ENCODE data around the gene RAPGEF5. TPM values are rescaled to one million over a fixed set of nuclear protein-coding genes. Genes with fewer than 3 reads are reported as not detected.

Gene RAPGEF5
- polyA plus RNA-seq, 6 donors from 2014 or later: 1.4 to 6.8 (median 3.0) TPM

DNA sequence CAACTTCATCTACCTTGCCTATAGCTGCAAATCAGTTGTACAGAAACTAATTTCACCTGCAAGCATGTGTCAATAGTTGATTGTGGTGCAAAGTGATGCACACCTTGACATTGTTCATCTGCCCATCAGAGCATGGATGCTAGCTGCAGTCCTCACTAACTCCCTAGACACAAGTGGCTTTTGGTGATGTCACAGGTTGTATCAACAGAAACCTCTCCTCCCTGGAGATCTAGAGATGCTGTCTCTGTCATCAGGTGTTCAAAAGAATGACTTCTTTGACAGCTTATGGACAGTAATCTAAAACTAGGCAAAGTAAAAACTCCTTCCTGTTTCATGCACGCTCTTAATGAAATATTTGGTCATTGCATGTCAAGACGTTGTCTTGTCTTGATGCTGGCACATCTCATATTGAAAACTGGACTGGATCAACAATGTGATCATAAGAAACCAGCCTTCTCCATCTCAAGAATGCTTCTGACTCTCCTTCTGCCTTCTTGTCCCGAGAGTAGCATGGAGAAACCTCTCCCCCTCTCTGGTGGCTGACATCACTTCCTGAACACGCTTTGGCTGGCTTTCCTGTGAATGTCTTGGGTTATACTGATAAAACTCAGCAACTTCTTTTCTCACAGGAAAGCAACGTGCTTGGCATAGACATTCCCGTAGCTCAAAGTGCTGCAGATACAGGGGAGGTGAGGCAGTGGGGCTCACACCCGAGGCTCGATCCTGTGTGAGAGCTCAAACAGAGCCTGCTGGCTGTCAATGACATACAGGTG lies 235.1 kb downstream of the RAPGEF5 start:
- ATAC-seq (ENCODE audit: low read depth in 2 of 2) (peak; percentile 43 to 55), DNase-seq (no peak)
- Mint-ChIP-seq H3K4me3 (peak overlapping the region in 4 of 8 donors; percentile 51 to 76 (median 56)), H3K27me3 (no peaks in the 10 kb centered on the region), H3K36me3 (no peaks in the 10 kb centered on the region), H3K27ac (peak overlapping the region in 4 of 6 donors; percentile 33 to 70 (median 60)), H3K9me3 (no peaks in the 10 kb centered on the region), H3K4me1 (peaks cover 8 to 12% (median 8%) of the 10 kb centered on the region in 3 donors)

DNA sequence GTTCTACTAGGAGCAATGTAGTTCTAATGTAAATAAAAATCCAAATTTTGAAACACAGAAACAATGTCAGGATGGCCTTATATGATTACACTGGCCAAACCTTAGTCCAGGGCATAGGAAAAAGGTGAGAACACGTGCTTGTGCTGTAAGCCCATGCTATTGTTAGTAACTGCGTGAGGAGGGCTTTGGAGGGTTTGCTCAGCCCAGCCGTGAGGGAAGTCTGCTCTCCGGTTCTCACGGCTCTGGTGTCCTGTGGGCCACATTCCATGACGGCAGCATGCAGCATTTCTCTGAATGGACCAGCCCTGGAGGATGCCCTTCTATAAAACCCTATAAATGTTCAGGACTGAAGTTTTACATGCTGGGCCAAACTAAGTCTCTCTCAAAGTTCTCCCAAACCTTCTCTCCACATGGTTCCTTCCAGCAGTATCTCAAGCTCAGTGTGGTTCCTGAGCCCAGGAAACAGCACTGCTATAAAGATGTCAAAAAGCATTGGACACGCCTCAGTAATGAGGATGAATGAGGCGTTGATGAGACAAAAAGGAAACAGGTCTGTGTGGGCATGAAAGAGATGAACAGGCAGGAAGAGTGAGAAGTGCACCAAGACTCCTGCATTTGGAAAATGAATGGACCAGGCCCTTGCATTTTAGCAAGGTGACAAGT lies 236.4 kb downstream of the RAPGEF5 start:
- Mint-ChIP-seq H3K27me3 (no peaks in the 10 kb centered on the region), H3K4me3 (no peak overlapping the region)

DNA sequence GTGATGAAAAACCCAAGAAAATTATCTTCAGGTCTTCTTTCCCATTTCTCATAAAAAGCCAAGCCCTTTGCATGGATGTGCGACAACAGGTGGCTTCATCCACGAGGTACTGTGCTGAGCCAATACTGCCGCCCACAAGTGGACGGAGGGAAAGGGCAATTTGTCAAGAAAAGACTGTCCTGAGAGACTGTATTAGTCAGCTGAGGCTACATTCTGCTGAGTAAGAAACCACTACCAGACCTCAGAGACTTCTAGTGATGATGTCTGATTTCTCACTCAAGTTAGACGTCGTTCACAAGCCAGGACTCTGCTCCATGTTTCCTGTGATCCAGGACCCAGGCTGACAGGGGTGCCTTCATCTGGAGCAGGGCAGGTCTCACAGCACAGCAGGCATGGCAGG lies 239.7 kb downstream of the RAPGEF5 start:
- peaks cover 6 to 8% (median 6%) of the 10 kb centered on the region in 3 donors for H3K4me1 Mint-ChIP-seq
- no peak overlapping the region for H3K4me3 Mint-ChIP-seq
- no peaks in the 10 kb centered on the region for H3K27me3 Mint-ChIP-seq
- no peaks in the 10 kb centered on the region for H3K36me3 Mint-ChIP-seq
- no peak overlapping the region for H3K27ac Mint-ChIP-seq
- H3K9me3 Mint-ChIP-seq: no peaks in the 10 kb centered on the region
- DNase-seq (no peak), ATAC-seq (ENCODE audit: low read depth in 2 of 2) (no peak)

More for the DNA sequence above, 236.4 kb downstream of the RAPGEF5 start:
- no peak for ATAC-seq (ENCODE audit: low read depth in 2 of 2)
- no peak overlapping the region for H3K27ac Mint-ChIP-seq
- H3K4me1 Mint-ChIP-seq: peaks cover 8 to 12% (median 8%) of the 10 kb centered on the region in 3 donors
- H3K36me3 Mint-ChIP-seq: no peaks in the 10 kb centered on the region
- no peaks in the 10 kb centered on the region for H3K9me3 Mint-ChIP-seq
- DNase-seq: no peak

DNA sequence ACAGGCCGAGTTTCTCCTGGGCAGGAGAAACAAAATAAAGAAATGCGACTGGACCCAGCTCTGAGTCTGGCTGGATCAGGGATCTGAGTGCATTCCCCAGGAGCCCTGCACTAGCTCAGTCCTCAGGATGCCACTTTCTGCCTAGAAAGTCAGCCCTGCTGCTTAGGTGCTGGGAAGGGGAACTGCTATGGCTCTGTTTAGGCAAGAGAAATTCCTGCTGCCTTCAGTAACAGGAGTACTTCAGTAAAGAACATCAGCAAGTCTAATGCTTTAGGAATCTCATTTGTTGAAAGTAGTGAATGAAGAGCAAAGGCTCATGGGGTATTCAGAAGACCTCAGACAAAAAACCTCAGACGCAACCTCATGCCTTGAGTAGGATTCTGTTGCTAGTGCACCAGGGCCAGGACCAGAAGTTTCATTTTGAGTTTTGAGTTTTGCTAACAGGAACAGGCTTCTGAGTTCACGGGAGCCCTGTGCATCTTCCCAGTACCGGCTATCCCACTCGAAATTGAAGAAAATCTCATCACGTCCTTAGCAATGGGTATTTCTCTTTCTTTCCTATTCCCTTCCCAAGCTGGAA lies 240.4 kb downstream of the RAPGEF5 start:
- ATAC-seq (ENCODE audit: low read depth in 2 of 2) (no peak), DNase-seq (no peak)
- Mint-ChIP-seq H3K4me3 (no peak overlapping the region), H3K27me3 (peaks cover 0 to 4% (median 0%) of the 10 kb centered on the region in 3 donors), H3K27ac (no peak overlapping the region), H3K4me1 (peaks cover 0 to 1% (median 0%) of the 10 kb centered on the region in 3 donors), H3K9me3 (no peaks in the 10 kb centered on the region), H3K36me3 (no peaks in the 10 kb centered on the region)

DNA sequence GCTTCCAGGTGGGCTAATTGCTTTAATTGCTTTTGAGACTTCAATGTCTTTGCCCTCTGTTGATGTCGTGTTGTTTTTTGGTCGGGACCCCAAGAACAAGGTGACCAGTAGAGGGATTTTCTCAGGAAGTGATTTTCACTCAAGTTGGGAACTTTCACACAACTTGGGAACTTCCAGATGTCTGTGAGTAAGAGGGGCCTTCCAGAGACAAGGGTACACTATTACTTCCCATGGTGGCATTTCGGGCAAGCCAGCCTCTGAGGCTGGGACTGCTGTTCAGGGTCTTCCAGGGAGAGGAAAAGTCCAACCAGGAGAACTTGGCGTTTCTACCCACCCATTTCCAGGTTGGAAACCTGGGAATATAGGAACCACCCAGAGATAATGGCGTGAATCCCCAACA lies 241.3 kb downstream of the RAPGEF5 start:
- Mint-ChIP-seq H3K27ac (no peak overlapping the region), H3K4me3 (no peak overlapping the region), H3K9me3 (no peaks in the 10 kb centered on the region), H3K4me1 (no peaks in the 10 kb centered on the region), H3K27me3 (peaks cover 0 to 5% (median 0%) of the 10 kb centered on the region in 3 donors), H3K36me3 (no peaks in the 10 kb centered on the region)
- DNase-seq (no peak), ATAC-seq (ENCODE audit: low read depth in 2 of 2) (no peak)

DNA sequence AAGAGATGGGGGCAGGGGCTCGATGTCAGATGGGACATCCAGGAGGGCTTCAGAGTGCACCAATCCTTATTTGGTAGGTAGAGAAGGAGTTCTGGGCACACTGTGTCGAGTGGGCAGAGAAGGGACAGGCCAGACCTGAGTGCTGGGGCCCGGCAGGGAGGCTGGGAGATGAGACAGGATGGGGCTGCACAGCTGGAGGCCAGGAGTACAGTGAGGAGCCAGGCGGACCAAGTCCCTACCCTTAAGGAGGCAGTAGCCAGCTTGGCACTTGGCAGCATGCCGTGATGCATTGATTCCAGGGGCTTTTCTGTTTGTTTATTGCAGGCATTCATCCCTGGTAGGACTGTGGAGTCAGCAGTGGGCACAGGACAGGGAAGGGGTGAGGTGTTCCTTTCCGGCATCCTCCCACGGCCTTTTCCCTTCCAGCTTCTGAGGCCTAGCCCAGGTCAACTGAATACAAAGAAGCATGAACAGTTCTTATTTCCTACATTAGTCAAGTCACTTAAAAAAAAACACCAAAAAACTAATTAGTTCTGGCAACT lies 242.4 kb downstream of the RAPGEF5 start:
- peak overlapping the region in 1 of 6 donors; percentile 22 for H3K27ac Mint-ChIP-seq

DNA sequence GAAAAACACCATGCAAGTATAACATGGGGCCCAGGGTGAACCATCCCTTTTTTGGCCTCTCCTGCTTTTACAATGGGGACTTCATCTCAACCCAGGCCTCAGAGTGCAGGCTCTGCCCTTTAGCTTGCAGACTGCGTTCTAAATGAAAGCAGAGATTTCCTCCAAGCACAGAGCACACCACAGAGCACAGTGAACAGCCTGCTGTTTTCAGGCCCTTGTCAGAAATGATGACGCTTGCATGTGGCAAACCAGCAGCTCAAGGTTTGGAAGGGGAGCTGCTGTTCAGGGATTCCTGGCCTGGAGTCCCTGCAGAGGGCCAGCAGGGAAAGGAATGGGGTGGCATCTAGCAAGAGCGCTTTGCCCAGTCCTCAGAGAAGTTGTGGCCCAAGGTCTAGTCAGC lies 243.9 kb downstream of the RAPGEF5 start:
- H3K36me3 Mint-ChIP-seq: no peaks in the 10 kb centered on the region
- peaks cover 0 to 5% (median 4%) of the 10 kb centered on the region in 3 donors for H3K27me3 Mint-ChIP-seq
- ATAC-seq (ENCODE audit: low read depth in 2 of 2): no peak
- H3K9me3 Mint-ChIP-seq: no peaks in the 10 kb centered on the region
- DNase-seq: no peak
- H3K4me1 Mint-ChIP-seq: peaks cover 0 to 3% (median 0%) of the 10 kb centered on the region in 3 donors
- H3K27ac Mint-ChIP-seq: no peak overlapping the region
- no peak overlapping the region for H3K4me3 Mint-ChIP-seq

More for the DNA sequence above, 242.4 kb downstream of the RAPGEF5 start:
- Mint-ChIP-seq H3K4me3 (no peak overlapping the region), H3K36me3 (no peaks in the 10 kb centered on the region), H3K27me3 (peaks cover 0 to 5% (median 4%) of the 10 kb centered on the region in 3 donors), H3K9me3 (no peaks in the 10 kb centered on the region), H3K4me1 (peaks cover 0 to 3% (median 0%) of the 10 kb centered on the region in 3 donors)
- DNase-seq (no peak), ATAC-seq (ENCODE audit: low read depth in 2 of 2) (no peak)

DNA sequence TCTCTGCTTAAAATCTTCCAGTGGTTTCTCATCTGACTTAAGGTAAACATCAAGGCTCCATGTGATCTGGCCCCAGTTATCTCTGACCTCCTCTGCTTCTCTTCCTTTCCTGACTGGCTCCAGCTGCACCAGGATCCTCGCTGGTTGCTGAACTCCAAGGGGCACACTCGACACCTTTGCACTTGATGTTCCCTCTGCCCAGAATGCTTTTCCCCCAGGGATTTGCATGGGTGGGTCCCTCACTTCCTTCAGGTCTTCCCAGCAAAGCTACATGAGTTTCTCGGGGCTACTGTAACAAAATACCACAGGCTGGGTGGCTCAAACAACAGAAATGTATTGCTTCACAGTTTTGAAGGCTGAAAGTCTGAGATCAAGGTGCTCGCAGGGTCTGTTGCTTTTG lies 245.3 kb downstream of the RAPGEF5 start:
- peaks cover 0 to 3% (median 0%) of the 10 kb centered on the region in 3 donors for H3K4me1 Mint-ChIP-seq
- H3K27me3 Mint-ChIP-seq: peaks cover 0 to 5% (median 4%) of the 10 kb centered on the region in 3 donors
- ATAC-seq (ENCODE audit: low read depth in 2 of 2) (no peak), DNase-seq (no peak)
- H3K36me3 Mint-ChIP-seq: no peaks in the 10 kb centered on the region
- H3K9me3 Mint-ChIP-seq: no peaks in the 10 kb centered on the region
- no peak overlapping the region for H3K27ac Mint-ChIP-seq
- no peak overlapping the region for H3K4me3 Mint-ChIP-seq

DNA sequence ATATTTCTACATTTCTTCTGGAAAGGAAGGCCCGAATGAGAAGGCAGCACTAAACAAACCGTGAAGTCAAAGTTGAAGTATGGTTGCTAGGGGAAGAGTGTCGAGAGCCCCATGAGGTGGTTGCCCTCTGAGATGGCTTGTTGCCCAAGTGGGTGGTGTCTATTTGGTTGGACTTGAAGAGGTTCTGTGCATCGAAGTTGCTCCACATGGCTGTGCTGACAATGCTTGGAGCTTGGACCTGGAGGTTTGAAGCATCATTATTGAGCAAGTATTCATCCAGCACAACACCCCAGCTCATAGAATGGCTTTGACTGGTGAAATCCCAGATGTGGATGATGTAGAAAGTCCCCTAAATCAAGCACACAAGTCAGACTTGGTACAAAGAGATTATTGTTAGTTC lies 246.1 kb downstream of the RAPGEF5 start:
- no peak overlapping the region for H3K27ac Mint-ChIP-seq
- ATAC-seq (ENCODE audit: low read depth in 2 of 2): no peak
- peaks cover 0 to 5% (median 4%) of the 10 kb centered on the region in 3 donors for H3K27me3 Mint-ChIP-seq
- H3K36me3 Mint-ChIP-seq: no peaks in the 10 kb centered on the region
- H3K9me3 Mint-ChIP-seq: no peaks in the 10 kb centered on the region
- no peak overlapping the region for H3K4me3 Mint-ChIP-seq
- DNase-seq: no peak
- peaks cover 0 to 3% (median 0%) of the 10 kb centered on the region in 3 donors for H3K4me1 Mint-ChIP-seq

DNA sequence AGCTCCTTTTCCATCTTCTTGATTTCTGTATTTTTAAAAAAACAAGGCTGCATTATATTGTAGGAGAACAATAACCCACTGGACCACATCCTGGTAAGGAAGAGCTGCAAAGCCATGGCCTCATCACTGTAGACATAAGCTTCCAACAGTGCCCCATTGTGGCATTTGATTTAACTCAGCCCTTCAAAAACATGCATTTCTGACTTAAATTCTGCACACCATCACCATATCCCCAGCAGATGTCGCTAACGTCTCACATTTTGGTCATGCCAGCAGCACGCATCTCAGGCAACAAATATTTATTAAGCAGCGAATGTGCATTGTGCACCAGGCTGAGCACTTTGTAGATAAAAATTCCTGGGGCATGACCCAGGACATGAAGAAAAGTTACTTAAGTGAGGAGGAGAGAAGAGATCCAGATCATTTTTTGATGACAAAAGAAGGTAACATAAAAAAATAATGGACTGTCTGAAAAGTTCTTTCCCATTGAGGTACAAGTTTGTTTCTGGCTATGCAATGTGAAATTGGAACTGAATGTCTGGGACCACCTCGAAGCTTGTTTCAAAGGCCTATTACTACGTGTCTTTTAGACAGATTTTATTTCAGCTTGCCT lies 246.6 kb downstream of the RAPGEF5 start:
- peaks cover 0 to 5% (median 4%) of the 10 kb centered on the region in 3 donors for H3K27me3 Mint-ChIP-seq
- H3K4me1 Mint-ChIP-seq: peaks cover 0 to 3% (median 0%) of the 10 kb centered on the region in 3 donors
- H3K27ac Mint-ChIP-seq: no peak overlapping the region
- ATAC-seq (ENCODE audit: low read depth in 2 of 2) (peak; percentile 82 to 91), DNase-seq (peak; percentile 66)
- H3K9me3 Mint-ChIP-seq: no peaks in the 10 kb centered on the region
- H3K4me3 Mint-ChIP-seq: no peak overlapping the region
- no peaks in the 10 kb centered on the region for H3K36me3 Mint-ChIP-seq

DNA sequence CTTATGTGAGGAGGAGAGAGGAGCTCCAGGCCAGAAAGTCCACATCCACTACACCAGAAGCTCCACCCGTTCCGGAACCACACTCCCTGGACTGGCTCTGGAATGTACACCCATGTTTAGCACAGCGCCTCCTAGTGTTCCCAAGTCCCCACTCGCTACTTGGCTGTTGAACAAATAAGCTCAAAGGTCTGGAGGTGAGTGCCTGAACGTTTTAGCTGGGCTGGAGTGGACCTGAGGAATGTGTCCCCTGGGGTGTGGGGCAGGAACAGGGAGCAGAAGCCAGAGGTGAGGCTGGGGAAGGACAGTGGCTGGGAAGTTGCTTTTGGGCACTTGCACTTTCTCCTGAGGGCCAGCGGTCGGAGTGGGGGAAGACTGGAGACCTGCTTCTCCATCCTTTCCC lies 247.2 kb downstream of the RAPGEF5 start:
- H3K9me3 Mint-ChIP-seq: no peaks in the 10 kb centered on the region
- ATAC-seq (ENCODE audit: low read depth in 2 of 2) (peak; percentile 31 to 48), DNase-seq (no peak)
- H3K27ac Mint-ChIP-seq: no peak overlapping the region
- peaks cover 0 to 5% (median 4%) of the 10 kb centered on the region in 3 donors for H3K27me3 Mint-ChIP-seq
- H3K36me3 Mint-ChIP-seq: no peaks in the 10 kb centered on the region
- peaks cover 0 to 3% (median 0%) of the 10 kb centered on the region in 3 donors for H3K4me1 Mint-ChIP-seq
- H3K4me3 Mint-ChIP-seq: peak overlapping the region in 1 of 8 donors; percentile 42

DNA sequence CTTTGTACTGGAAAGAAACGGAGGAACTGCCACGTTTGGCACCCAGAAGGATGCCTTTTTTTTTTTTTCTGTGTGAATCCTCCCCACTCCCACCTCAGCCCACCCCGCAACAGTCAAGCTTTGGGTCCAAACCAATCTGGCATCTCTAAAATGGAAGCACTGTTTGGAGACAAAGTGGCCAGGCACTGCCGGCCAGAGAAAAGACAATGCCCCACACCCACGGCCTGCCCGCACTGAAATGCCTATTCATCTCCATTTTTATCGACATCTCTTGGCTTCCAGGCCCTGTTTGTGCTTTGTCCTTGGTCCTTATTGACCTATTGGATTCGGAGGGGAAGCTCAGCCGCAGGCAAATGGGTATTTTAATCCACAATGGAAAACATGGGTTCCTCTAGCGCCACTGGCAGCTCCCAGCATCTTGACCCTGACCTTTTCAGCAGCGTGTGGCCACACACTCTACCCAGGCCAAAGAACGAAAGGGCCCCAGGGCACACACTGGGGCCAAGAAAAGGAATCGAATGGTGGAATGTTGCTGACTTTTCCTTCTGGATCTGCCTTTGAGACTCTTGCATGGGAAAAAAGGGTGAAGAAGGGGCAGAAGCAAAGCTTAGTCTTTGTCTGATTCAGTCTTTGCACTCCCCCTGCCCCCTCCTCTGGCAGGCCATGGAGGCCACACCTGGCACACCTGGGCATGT lies 248.7 kb downstream of the RAPGEF5 start:
- no peak overlapping the region for H3K4me3 Mint-ChIP-seq
- DNase-seq: no peak
- H3K9me3 Mint-ChIP-seq: no peaks in the 10 kb centered on the region
- H3K27me3 Mint-ChIP-seq: peaks cover 0 to 10% (median 7%) of the 10 kb centered on the region in 3 donors
- ATAC-seq (ENCODE audit: low read depth in 2 of 2): no peak
- H3K4me1 Mint-ChIP-seq: peaks cover 0 to 6% (median 4%) of the 10 kb centered on the region in 3 donors
- H3K36me3 Mint-ChIP-seq: no peaks in the 10 kb centered on the region
- no peak overlapping the region for H3K27ac Mint-ChIP-seq
